A673 (cell line): Measurements from ENCODE around the gene HRC.

Experiments used
- EZH2 ChIP-seq: fragments of 200-600 bp; sonication (generic); IDR thresholded peaks from 2 replicates; pipeline ENCODE4 v1.6.1; 2017; ENCODE audit warnings: borderline replicate concordance, low read depth, mild to moderate bottlenecking, mixed read lengths, antibody characterized with exemption, low read length; ENCODE audit not compliant: poor library complexity, severe bottlenecking
- TF ChIP-seq, protein P1 (sequence below): fragments of 300-800, 200-600 bp; sonication (generic); conservative IDR thresholded peaks from 2 replicates; pipeline ENCODE4 v1.5.1; 2017; ENCODE audit warnings: low read depth, mild to moderate bottlenecking, antibody characterized with exemption, low read length, moderate library complexity, mixed read lengths

GRCh38 chr19:49116544-49116943, 38.7 kb downstream of the HRC start:
- TF ChIP-seq, protein P1, sequence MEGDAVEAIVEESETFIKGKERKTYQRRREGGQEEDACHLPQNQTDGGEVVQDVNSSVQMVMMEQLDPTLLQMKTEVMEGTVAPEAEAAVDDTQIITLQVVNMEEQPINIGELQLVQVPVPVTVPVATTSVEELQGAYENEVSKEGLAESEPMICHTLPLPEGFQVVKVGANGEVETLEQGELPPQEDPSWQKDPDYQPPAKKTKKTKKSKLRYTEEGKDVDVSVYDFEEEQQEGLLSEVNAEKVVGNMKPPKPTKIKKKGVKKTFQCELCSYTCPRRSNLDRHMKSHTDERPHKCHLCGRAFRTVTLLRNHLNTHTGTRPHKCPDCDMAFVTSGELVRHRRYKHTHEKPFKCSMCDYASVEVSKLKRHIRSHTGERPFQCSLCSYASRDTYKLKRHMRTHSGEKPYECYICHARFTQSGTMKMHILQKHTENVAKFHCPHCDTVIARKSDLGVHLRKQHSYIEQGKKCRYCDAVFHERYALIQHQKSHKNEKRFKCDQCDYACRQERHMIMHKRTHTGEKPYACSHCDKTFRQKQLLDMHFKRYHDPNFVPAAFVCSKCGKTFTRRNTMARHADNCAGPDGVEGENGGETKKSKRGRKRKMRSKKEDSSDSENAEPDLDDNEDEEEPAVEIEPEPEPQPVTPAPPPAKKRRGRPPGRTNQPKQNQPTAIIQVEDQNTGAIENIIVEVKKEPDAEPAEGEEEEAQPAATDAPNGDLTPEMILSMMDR = no peak
- TF ChIP-seq EZH2 = no peak
